ENCODE results near the gene NPW. TPM values are rescaled to one million over a fixed set of nuclear protein-coding genes. Genes with fewer than 3 reads are reported as not detected.

NPW gene
- total and polyA plus RNA-seq, 11 donors = 0.19 to 0.69 TPM; not detected in 9

DNA sequence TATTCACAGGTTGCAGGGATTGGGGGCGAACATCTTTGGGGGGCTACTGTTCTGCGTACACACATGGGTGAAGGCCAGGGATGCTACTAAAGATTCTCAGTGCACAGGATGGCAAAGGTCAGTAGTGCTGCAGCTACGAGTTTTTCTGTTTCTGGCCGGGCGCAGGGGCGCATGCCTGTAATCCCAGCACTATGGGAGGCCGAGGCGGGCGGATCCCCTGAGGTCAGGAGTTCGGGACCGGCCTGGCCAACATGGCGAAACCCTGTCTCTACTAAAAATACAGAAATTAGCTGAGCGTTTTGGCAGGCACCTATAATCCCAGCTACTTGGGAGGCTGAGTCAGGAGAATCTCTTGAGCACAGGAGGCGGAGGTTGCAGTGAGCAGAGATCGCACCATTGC, 6.1 kb upstream of the NPW start:
- ATAC-seq (no peak), DNase-seq (no peak)

DNA sequence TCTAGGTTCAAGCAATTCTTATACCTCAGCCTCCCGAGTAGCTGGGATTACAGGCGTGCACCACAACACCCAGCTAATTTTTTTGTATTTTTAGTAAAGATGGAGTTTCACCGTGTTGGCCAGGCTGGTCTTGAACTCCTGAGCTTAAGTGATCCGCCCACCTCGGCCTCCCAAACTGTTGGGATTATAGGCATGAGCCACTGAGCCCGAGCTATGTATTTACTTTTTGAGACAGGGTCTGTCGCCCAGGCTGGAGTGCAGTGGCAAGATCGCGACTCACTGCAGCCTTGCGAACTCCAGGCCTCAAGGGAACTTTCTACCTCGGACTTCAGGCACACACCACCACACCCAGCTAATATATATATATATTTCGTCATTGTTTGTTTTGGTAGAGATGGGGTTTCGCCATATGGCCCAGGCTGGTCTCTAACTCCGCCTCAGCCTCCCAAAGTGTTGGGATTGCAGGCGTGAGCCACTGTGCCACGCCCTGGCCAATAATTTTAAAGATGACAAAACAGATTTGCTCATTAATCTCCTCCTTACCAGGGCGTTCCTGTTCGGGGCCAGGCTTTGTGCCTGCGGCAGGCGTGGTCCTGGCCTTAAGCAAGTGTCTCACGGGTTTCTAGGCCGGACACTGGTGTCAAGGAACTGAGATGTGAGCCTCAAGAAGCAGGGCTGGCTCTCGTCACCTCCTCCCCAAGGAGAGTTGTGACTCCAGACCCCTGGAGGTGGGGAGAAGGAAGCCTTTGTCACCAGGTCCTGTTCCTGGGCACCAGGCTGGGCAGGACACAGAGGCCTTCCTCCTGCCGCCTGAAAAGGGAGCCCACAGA, 4.3 kb upstream of the NPW start:
- WGBS, 4 donors = 90 to 92% (median 91%) methylated on average over 24 of the region's 24 CpGs
- Histone ChIP-seq H3K4me1 (peaks cover under 1 to 15% (median 9%) of the 10 kb centered on the region in 12 donors), H3K27ac (no peak overlapping the region), H3K36me3 (no peaks in the 10 kb centered on the region), H3K9me3 (no peaks in the 10 kb centered on the region), H3K27me3 (peaks cover 5 to 25% (median 15%) of the 10 kb centered on the region in 9 donors), H3K4me3 (no peak overlapping the region)
- DNase-seq (no peak), ATAC-seq (peak in 1 of 4 donors; percentile 11)
- TF ChIP-seq POLR2A (IDR thresholded peaks at IDR 0.05) = no peak
- TF ChIP-seq, protein P1, sequence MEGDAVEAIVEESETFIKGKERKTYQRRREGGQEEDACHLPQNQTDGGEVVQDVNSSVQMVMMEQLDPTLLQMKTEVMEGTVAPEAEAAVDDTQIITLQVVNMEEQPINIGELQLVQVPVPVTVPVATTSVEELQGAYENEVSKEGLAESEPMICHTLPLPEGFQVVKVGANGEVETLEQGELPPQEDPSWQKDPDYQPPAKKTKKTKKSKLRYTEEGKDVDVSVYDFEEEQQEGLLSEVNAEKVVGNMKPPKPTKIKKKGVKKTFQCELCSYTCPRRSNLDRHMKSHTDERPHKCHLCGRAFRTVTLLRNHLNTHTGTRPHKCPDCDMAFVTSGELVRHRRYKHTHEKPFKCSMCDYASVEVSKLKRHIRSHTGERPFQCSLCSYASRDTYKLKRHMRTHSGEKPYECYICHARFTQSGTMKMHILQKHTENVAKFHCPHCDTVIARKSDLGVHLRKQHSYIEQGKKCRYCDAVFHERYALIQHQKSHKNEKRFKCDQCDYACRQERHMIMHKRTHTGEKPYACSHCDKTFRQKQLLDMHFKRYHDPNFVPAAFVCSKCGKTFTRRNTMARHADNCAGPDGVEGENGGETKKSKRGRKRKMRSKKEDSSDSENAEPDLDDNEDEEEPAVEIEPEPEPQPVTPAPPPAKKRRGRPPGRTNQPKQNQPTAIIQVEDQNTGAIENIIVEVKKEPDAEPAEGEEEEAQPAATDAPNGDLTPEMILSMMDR (IDR thresholded peaks at IDR 0.05) = no peak
- intact Hi-C loops (cut with DNase I) = loop anchor here in 1 of 10 donors (5.0 kb wide), 1 partner anchor 37 kb away; no protein-coding TSS in a partner anchor

More for the DNA sequence above, 6.1 kb upstream of the NPW start:
- TF ChIP-seq, protein P1 (IDR thresholded peaks at IDR 0.05) = no peak
- no peak for TF ChIP-seq POLR2A (IDR thresholded peaks at IDR 0.05)
- no peaks in the 10 kb centered on the region for H3K36me3 ChIP-seq
- peaks cover 6 to 17% (median 13%) of the 10 kb centered on the region in 12 donors for H3K4me1 ChIP-seq
- 90 to 94% (median 91%) methylated on average over 15 of the region's 15 CpGs for WGBS, 4 donors
- peaks cover 0 to 7% (median 0%) of the 10 kb centered on the region in 9 donors for H3K27me3 ChIP-seq
- H3K4me3 ChIP-seq = no peak overlapping the region
- no peak overlapping the region for H3K27ac ChIP-seq
- intact Hi-C loops (cut with DNase I) = loop anchor here in 1 of 10 donors (5.0 kb wide), 1 partner anchor 139 kb away; no protein-coding TSS in a partner anchor
- H3K9me3 ChIP-seq = no peaks in the 10 kb centered on the region

DNA sequence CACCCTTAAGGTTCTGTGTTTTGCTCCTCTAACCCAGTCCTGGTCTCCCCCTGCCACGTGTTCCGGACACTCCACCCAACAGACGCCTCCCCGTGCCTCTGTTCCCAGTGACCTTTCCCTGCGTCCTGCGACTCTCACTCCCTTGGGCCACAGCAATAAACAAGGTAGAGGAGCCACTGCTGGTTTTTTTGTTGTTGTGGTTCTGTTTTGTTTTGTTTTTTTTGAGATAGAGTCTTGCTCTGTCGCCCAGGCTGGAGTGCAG, 3.7 kb upstream of the NPW start:
- DNase-seq (no peak), ATAC-seq (no peak)
- no peaks in the 10 kb centered on the region for H3K9me3 ChIP-seq
- H3K4me3 ChIP-seq = no peak overlapping the region
- intact Hi-C loops (cut with DNase I) = loop anchor here in 1 of 10 donors (5.0 kb wide), 1 partner anchor 36 kb away; no protein-coding TSS in a partner anchor
- H3K4me1 ChIP-seq = peaks cover 0 to 15% (median 10%) of the 10 kb centered on the region in 12 donors
- H3K27me3 ChIP-seq = peaks cover 10 to 30% (median 20%) of the 10 kb centered on the region in 9 donors
- TF ChIP-seq, protein P1 (IDR thresholded peaks at IDR 0.05) = no peak
- no peak for TF ChIP-seq POLR2A (IDR thresholded peaks at IDR 0.05)
- H3K36me3 ChIP-seq = no peaks in the 10 kb centered on the region
- H3K27ac ChIP-seq = no peak overlapping the region
- WGBS, 4 donors = 81 to 87% (median 83%) methylated on average over 7 of the region's 7 CpGs

DNA sequence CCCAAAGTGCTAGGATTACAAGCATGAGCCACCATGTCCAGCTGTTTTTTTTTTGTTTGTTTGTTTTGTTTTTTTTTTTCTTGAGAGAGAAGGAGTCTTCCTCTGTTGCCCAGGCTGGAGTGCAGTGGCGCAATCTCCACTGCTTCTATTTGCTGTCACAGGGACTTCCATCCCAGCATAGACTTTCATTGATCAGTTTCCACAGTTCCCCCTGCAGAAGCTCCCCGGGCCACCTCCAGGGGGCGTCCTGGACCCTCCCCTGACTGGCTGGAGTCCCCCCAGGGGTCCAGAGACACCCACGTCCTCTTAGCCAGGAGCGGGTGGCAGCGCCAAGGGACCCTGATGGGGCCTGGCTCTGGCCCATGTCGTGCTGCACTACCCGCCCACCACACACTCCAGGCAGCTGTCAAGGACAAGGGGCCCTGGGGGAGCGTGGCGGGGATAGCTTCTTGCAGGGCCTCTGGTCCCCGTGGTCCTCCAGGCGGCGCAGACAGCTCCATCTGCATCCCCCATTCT, 3.1 kb upstream of the NPW start:
- Histone ChIP-seq H3K36me3 (no peaks in the 10 kb centered on the region), H3K4me1 (peaks cover 0 to 15% (median 10%) of the 10 kb centered on the region in 12 donors), H3K4me3 (no peak overlapping the region), H3K27me3 (peaks cover 10 to 36% (median 26%) of the 10 kb centered on the region in 9 donors), H3K27ac (no peak overlapping the region), H3K9me3 (no peaks in the 10 kb centered on the region)
- intact Hi-C loops (cut with DNase I) = loop anchor here in 1 of 10 donors (5.0 kb wide), 1 partner anchor 36 kb away; no protein-coding TSS in a partner anchor
- DNase-seq (no peak), ATAC-seq (no peak)
- TF ChIP-seq, protein P1 (IDR thresholded peaks at IDR 0.05) = peak; percentile 6 to 47 (median 26)
- no peak for TF ChIP-seq POLR2A (IDR thresholded peaks at IDR 0.05)
- WGBS, 4 donors = 28 to 32% (median 31%) methylated on average over 8 to 13 of the region's 13 CpGs

Data from heart left ventricle (tissue), 16 donors.